ENCODE data around the gene ZSWIM5.

GRCh38 chr1:45111239-45111638 lies 95.2 kb downstream of the ZSWIM5 start:
- TF ChIP-seq TAF1 (IDR thresholded peaks at IDR 0.05; ENCODE audit: borderline replicate concordance, insufficient read depth, low read length) (no peak), REST (IDR thresholded peaks at IDR 0.05; ENCODE audit: insufficient read depth in 1 of 2, low read depth in 2 of 2, low read length in 2 of 2) (no peak), POLR2AphosphoS5 (IDR thresholded peaks at IDR 0.05; ENCODE audit: low read depth, low read length) (no peak), SIN3A (IDR thresholded peaks at IDR 0.05; ENCODE audit: borderline replicate concordance, insufficient read depth, low read length) (no peak), FOXP2 (optimal IDR thresholded peaks at IDR 0.05; ENCODE audit: borderline replicate concordance, extremely low read depth, extremely low read length, insufficient read depth) (no peak)

All from PFSK-1 (cell line).